Adrenal gland (tissue), 5 donors: ENCODE measurements around the gene ITGBL1.

Source experiments
- POLR2A ChIP-seq, 2 donors: fragments of 450-650 bp; IDR thresholded peaks; one replicate each; pipeline ENCODE4 v1.6.1; 2017; ENCODE audit warnings: antibody characterized with exemption in 2 of 2, mild to moderate bottlenecking in 2 of 2, moderate library complexity in 1 of 2
- TF ChIP-seq, protein P1 (sequence below), 6 experiments: fragments of 450-650 bp in 4 of 6; fragments of 200-600 bp in 2 of 6; sonication (generic) in 1 of 6; IDR thresholded peaks; 1 replicate in 5 of 6; 2 replicates in 1 of 6; pipeline versions ENCODE4 v1.5.1 to v1.8.0; 2016 to 2021; ENCODE audit warnings: antibody characterized with exemption in 6 of 6, mild to moderate bottlenecking in 2 of 6, moderate library complexity in 1 of 6
- donor health status: DM: no; HTN: no; CAD: no.

DNA sequence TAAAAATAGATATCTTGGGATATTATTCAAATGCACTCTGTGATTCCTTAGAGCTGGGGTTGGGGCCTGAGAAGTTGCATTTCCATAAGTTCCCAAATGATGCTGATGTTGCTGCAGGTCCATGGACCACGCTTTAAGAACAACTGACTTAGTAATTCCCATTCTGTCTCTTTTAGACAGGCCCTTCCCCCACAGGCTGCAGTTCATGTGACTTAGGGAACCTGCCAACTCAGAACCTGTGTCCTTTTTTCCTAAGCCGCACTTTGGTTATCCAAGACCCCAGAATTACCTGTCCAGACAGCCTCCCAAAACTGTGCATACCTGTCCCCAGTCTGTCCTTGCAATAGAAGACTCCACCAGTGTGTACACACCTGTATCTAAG, 1.7 kb upstream of the ITGBL1 start:
- TF ChIP-seq, protein P1, sequence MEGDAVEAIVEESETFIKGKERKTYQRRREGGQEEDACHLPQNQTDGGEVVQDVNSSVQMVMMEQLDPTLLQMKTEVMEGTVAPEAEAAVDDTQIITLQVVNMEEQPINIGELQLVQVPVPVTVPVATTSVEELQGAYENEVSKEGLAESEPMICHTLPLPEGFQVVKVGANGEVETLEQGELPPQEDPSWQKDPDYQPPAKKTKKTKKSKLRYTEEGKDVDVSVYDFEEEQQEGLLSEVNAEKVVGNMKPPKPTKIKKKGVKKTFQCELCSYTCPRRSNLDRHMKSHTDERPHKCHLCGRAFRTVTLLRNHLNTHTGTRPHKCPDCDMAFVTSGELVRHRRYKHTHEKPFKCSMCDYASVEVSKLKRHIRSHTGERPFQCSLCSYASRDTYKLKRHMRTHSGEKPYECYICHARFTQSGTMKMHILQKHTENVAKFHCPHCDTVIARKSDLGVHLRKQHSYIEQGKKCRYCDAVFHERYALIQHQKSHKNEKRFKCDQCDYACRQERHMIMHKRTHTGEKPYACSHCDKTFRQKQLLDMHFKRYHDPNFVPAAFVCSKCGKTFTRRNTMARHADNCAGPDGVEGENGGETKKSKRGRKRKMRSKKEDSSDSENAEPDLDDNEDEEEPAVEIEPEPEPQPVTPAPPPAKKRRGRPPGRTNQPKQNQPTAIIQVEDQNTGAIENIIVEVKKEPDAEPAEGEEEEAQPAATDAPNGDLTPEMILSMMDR (IDR thresholded peaks at IDR 0.05): no peak
- no peak for TF ChIP-seq POLR2A (IDR thresholded peaks at IDR 0.05)
